A673 (cell line): ENCODE results near the gene TASP1. TPM values are rescaled to one million over a fixed set of nuclear protein-coding genes. Genes with fewer than 3 reads are reported as not detected.

Experiments
- BruUV-seq: library from RNA; stranded (reverse); fragments of 400-500 nt; replicated peaks from 2 replicates; lab custom pipeline; 2021; lab: Mats Ljungman, UMichigan
- CTCF ChIA-PET: fragments of 300-600 bp; sonication (Branson Sonifier 250); formaldehyde crosslinking; loops from one replicate; lab custom pipeline; 2022; ENCODE audit warnings: antibody characterized with exemption; lab: Charles Lee
- POLR2A ChIA-PET: fragments of 300-600 bp; sonication (Branson Sonifier 250); formaldehyde crosslinking; loops from one replicate; lab custom pipeline; 2022; ENCODE audit warnings: antibody characterized with exemption; ENCODE audit not compliant: low non-redundant PET; lab: Charles Lee
- DNase-seq: peaks from one replicate; pipeline ENCODE4 v3.0.0-alpha.2; 2015; ENCODE audit warnings: low spot score
- H3K27ac ChIP-seq: fragments of 200-600 bp; sonication (generic); 2 replicates; pipeline ENCODE4 v1.5.1; 2016; ENCODE audit warnings: mixed run types, low read depth, mild to moderate bottlenecking, mixed read lengths, antibody characterized with exemption, low read length; ENCODE audit not compliant: poor library complexity, severe bottlenecking
- H3K27me3 ChIP-seq: fragments of 200-600 bp; sonication (generic); replicated peaks from 2 replicates; pipeline ENCODE4 v1.6.1; 2017; ENCODE audit warnings: mixed run types, low read depth, mild to moderate bottlenecking, mixed read lengths, antibody characterized with exemption, low read length; ENCODE audit not compliant: insufficient read depth, poor library complexity
- H3K36me3 ChIP-seq: fragments of 200-600 bp; sonication (generic); 2 replicates; pipeline ENCODE4 v1.6.1; 2016; ENCODE audit warnings: mixed run types, mild to moderate bottlenecking, mixed read lengths, antibody characterized with exemption, low read length; ENCODE audit not compliant: insufficient read depth, poor library complexity, severe bottlenecking
- H3K4me1 ChIP-seq: fragments of 200-600 bp; sonication (generic); 2 replicates; pipeline ENCODE4 v1.6.1; 2017; ENCODE audit warnings: mixed run types, mild to moderate bottlenecking, mixed read lengths, antibody characterized with exemption, low read length; ENCODE audit not compliant: insufficient read depth, poor library complexity, severe bottlenecking
- H3K4me3 ChIP-seq: fragments of 200-600 bp; sonication (generic); 2 replicates; pipeline ENCODE4 v1.5.1; 2016; ENCODE audit warnings: low read depth, mixed run types, mild to moderate bottlenecking, mixed read lengths, low read length; ENCODE audit not compliant: poor library complexity, severe bottlenecking
- H3K9me3 ChIP-seq: fragments of 200-600 bp; sonication (generic); 2 replicates; pipeline ENCODE4 v1.6.1; 2016; ENCODE audit warnings: mixed run types, low read depth, mild to moderate bottlenecking, mixed read lengths, antibody characterized with exemption, low read length; ENCODE audit not compliant: poor library complexity, severe bottlenecking
- CTCF ChIP-seq: fragments of 300-800, 200-600 bp; sonication (generic); conservative IDR thresholded peaks from 2 replicates; pipeline ENCODE4 v1.5.1; 2017; ENCODE audit warnings: low read depth, mild to moderate bottlenecking, antibody characterized with exemption, low read length, moderate library complexity, mixed read lengths
- EZH2 ChIP-seq: fragments of 200-600 bp; sonication (generic); IDR thresholded peaks from 2 replicates; pipeline ENCODE4 v1.6.1; 2017; ENCODE audit warnings: borderline replicate concordance, low read depth, mild to moderate bottlenecking, mixed read lengths, antibody characterized with exemption, low read length; ENCODE audit not compliant: poor library complexity, severe bottlenecking
- intact Hi-C: fragments of 100-400 bp; cut with micrococcal nuclease; formaldehyde crosslinking; loops from one replicate; pipeline ENCODE4 v1.10.0; 2022; ENCODE audit not compliant: unreplicated experiment
- total RNA-seq: library from RNA; stranded (reverse); gene quantifications from 2 replicates; pipeline ENCODE4 v1.2.3, GENCODE V29; 2021

Gene TASP1
- total RNA-seq, 1 experiment from 2014 or later = 15.6 TPM

- Histone ChIP-seq H3K36me3 (no peaks in the 10 kb centered on the region), H3K9me3 (no peaks in the 10 kb centered on the region), H3K27ac (no peak overlapping the region), H3K4me1 (peaks cover 8% of the 10 kb centered on the region), H3K4me3 (no peak overlapping the region), H3K27me3 (no peaks in the 10 kb centered on the region)
- BruUV-seq = no TSS peak
- no peak for DNase-seq
- no peak for TF ChIP-seq EZH2
- TF ChIP-seq CTCF = no peak
- ChIA-PET CTCF (no interaction called here), POLR2A (no interaction called here)
- intact Hi-C loops = no loop called here
Observed at GRCh38 chr20:13672690-13673089, 34.0 kb upstream of the TASP1 start.

GRCh38 chr20:13671916-13672378 lies 33.2 kb upstream of the TASP1 start:
- no peak overlapping the region for H3K4me3 ChIP-seq
- no peaks in the 10 kb centered on the region for H3K9me3 ChIP-seq
- no peaks in the 10 kb centered on the region for H3K27me3 ChIP-seq
- no TSS peak for BruUV-seq
- intact Hi-C loops = no loop called here
- H3K27ac ChIP-seq = no peak overlapping the region
- ChIA-PET CTCF (interaction anchor here (0.6 kb wide), 1 partner anchor 523 kb away, joined by 3 read pairs; no protein-coding TSS in a partner anchor), POLR2A (no interaction called here)
- H3K36me3 ChIP-seq = no peaks in the 10 kb centered on the region
- TF ChIP-seq CTCF (no peak), EZH2 (no peak)
- peak; percentile 49 for DNase-seq
- peaks cover 8% of the 10 kb centered on the region for H3K4me1 ChIP-seq

GRCh38 chr20:13671512-13671911 lies 32.8 kb upstream of the TASP1 start:
- no peaks in the 10 kb centered on the region for H3K9me3 ChIP-seq
- BruUV-seq = no TSS peak
- POLR2A ChIA-PET = no interaction called here
- TF ChIP-seq EZH2 = no peak
- no peak for TF ChIP-seq CTCF
- CTCF ChIA-PET = interaction anchor here (0.6 kb wide), 1 partner anchor 523 kb away, joined by 3 read pairs; no protein-coding TSS in a partner anchor
- H3K27ac ChIP-seq = no peak overlapping the region
- no peaks in the 10 kb centered on the region for H3K36me3 ChIP-seq
- DNase-seq = no peak
- peaks cover 8% of the 10 kb centered on the region for H3K4me1 ChIP-seq
- intact Hi-C loops = no loop called here
- H3K27me3 ChIP-seq = no peaks in the 10 kb centered on the region
- H3K4me3 ChIP-seq = no peak overlapping the region
